IMR-90 (cell line): ENCODE data around the gene C1R.

Source experiments
- POLR2A ChIP-seq: IDR thresholded peaks from 2 replicates; pipeline ENCODE4 v1.6.1; 2012; ENCODE audit warnings: mild to moderate bottlenecking, low read depth, low read length
- TF ChIP-seq, protein P1 (sequence below): conservative IDR thresholded peaks from 2 replicates; pipeline ENCODE4 v1.5.1; 2012; ENCODE audit warnings: mild to moderate bottlenecking, low read depth, low read length, improper control_type of control experiment

DNA sequence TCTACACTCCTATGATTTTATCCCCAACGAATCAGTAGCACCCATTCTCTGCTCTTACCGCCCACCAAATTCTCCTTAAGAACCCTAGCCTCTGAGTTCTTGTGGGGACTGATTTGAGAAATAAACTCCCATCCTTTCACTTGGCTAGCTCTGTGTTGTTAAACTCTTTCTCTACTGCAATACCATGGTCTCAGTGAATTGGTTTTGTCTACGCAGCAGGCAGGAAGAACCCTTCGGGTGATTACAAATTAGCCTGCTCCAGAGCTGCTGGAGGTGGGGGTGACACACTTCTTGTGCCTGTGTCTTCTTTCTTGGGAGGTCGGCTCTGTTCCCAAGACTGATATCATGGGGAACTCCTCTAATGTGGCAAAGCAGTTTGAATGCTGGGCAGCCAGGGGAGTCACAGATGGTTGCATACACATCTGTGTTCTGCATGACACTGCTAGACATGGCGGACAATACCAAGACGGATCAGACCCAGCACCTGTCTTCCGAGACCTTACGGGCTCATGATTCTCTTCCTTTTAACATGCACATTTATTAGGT, 33.3 kb downstream of the C1R start:
- no peak for TF ChIP-seq POLR2A
- TF ChIP-seq, protein P1, sequence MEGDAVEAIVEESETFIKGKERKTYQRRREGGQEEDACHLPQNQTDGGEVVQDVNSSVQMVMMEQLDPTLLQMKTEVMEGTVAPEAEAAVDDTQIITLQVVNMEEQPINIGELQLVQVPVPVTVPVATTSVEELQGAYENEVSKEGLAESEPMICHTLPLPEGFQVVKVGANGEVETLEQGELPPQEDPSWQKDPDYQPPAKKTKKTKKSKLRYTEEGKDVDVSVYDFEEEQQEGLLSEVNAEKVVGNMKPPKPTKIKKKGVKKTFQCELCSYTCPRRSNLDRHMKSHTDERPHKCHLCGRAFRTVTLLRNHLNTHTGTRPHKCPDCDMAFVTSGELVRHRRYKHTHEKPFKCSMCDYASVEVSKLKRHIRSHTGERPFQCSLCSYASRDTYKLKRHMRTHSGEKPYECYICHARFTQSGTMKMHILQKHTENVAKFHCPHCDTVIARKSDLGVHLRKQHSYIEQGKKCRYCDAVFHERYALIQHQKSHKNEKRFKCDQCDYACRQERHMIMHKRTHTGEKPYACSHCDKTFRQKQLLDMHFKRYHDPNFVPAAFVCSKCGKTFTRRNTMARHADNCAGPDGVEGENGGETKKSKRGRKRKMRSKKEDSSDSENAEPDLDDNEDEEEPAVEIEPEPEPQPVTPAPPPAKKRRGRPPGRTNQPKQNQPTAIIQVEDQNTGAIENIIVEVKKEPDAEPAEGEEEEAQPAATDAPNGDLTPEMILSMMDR: no peak
